HCT116 (cell line): ENCODE results near the gene GSC2.

Experiments
- CTCF ChIP-seq, 3 experiments: fragments of 200-600 bp in 1 of 3; sonication (generic) in 1 of 3; IDR thresholded peaks in 2 of 3; conservative IDR thresholded peaks in 1 of 3; 2 replicates each; pipeline ENCODE4 v1.5.1; 2012 to 2017; ENCODE audit warnings: low read depth in 2 of 3, low read length in 2 of 3, antibody characterized with exemption in 1 of 3, borderline replicate concordance in 1 of 3, control low read depth in 1 of 3, mild to moderate bottlenecking in 1 of 3, mixed read lengths in 1 of 3, mixed run types in 1 of 3, moderate library complexity in 1 of 3; ENCODE audit not compliant: insufficient read depth in 1 of 3
- ELF1 ChIP-seq: IDR thresholded peaks from 2 replicates; pipeline ENCODE4 v1.6.1; 2012; ENCODE audit warnings: low read depth, borderline replicate concordance
- EZH2 ChIP-seq: fragments of 200-600 bp; sonication (generic); IDR thresholded peaks from 2 replicates; pipeline ENCODE4 v1.6.1; 2017; ENCODE audit warnings: antibody characterized with exemption, mixed run types
- FOSL1 ChIP-seq: IDR thresholded peaks from 2 replicates; pipeline ENCODE4 v1.6.1; 2012; ENCODE audit warnings: low read depth
- POLR2A ChIP-seq: IDR thresholded peaks from 2 replicates; pipeline ENCODE4 v1.7.0; 2011; ENCODE audit warnings: borderline replicate concordance; ENCODE audit not compliant: insufficient read depth, insufficient read length; ENCODE audit errors: extremely low read depth
- POLR2AphosphoS5 ChIP-seq: IDR thresholded peaks from 2 replicates; pipeline ENCODE4 v1.6.1; 2011; ENCODE audit warnings: mild to moderate bottlenecking, low read depth, low read length, moderate library complexity
- RAD21 ChIP-seq: IDR thresholded peaks from 2 replicates; pipeline ENCODE4 v1.6.1; 2012; ENCODE audit warnings: low read depth, mild to moderate bottlenecking
- REST ChIP-seq: IDR thresholded peaks from 2 replicates; pipeline ENCODE4 v1.6.1; 2012; ENCODE audit warnings: low read depth
- SIN3A ChIP-seq: IDR thresholded peaks from 2 replicates; pipeline ENCODE4 v1.6.1; 2012; ENCODE audit warnings: low read depth
- TCF7L2 ChIP-seq: IDR thresholded peaks from 2 replicates; pipeline ENCODE4 v1.7.0; 2011; ENCODE audit warnings: borderline replicate concordance, inconsistent platforms; ENCODE audit not compliant: insufficient read depth, insufficient read length; ENCODE audit errors: extremely low read depth
- YY1 ChIP-seq: IDR thresholded peaks from 2 replicates; pipeline ENCODE4 v1.6.1; 2011; ENCODE audit warnings: low read length, low read depth, moderate library complexity, mild to moderate bottlenecking; ENCODE audit not compliant: insufficient replicate concordance; ENCODE audit errors: extremely low read depth
- ZBTB33 ChIP-seq: IDR thresholded peaks from 2 replicates; pipeline ENCODE4 v1.6.1; 2011; ENCODE audit warnings: mild to moderate bottlenecking, low read length, moderate library complexity; ENCODE audit not compliant: insufficient replicate concordance; ENCODE audit errors: extremely low read depth
- ZFX ChIP-seq: fragments of 450-650 bp; IDR thresholded peaks from 2 replicates; pipeline ENCODE4 v1.6.1; 2017

GRCh38 chr22:19183216-19183615 is 33.1 kb upstream of the GSC2 start:
- TF ChIP-seq FOSL1, result no peak
- TF ChIP-seq CTCF (IDR thresholded peaks at IDR 0.05 in 2 of 3, conservative IDR thresholded peaks at IDR 0.05 in 1 of 3; ENCODE audit: borderline replicate concordance in 1 of 3, insufficient read depth in 1 of 3, low read depth in 2 of 3, low read length in 2 of 3), result no peak
- TF ChIP-seq EZH2, result no peak
- no peak for TF ChIP-seq YY1
- TF ChIP-seq SIN3A, result no peak
- no peak for TF ChIP-seq ELF1
- TF ChIP-seq ZFX, result no peak
- no peak for TF ChIP-seq POLR2A
- no peak for TF ChIP-seq ZBTB33
- TF ChIP-seq REST, result no peak
- TF ChIP-seq RAD21, result no peak
- TF ChIP-seq TCF7L2, result no peak
- no peak for TF ChIP-seq POLR2AphosphoS5
